ENCODE results near the gene TOX2. TPM values are rescaled to one million over a fixed set of nuclear protein-coding genes. Genes with fewer than 3 reads are reported as not detected.

The TOX2 gene
- total RNA-seq, 3 donors from 2014 or later (not counting 1 experiment from before 2014, with no cell fraction given): 0.93 to 1.8 (median 1.2) TPM

GRCh38 chr20:43976547-43976946 is 61.9 kb downstream of the TOX2 start:
- Mint-ChIP-seq H3K27ac (no peak overlapping the region), H3K9me3 (no peaks in the 10 kb centered on the region)
- WGBS (ENCODE audit: insufficient coverage): 58% methylated on average over 7 of the region's 7 CpGs

GRCh38 chr20:43977252-43977651 is 62.6 kb downstream of the TOX2 start:
- H3K27ac Mint-ChIP-seq: no peak overlapping the region

More at GRCh38 chr20:43976547-43976946, 61.9 kb downstream of the TOX2 start:
- H3K36me3 Mint-ChIP-seq: no peaks in the 10 kb centered on the region
- Histone ChIP-seq H3K4me1 (ENCODE audit: control insufficient read depth, insufficient read depth, low read length) (no peaks in the 10 kb centered on the region), H3K27ac (ENCODE audit: low read length) (no peak overlapping the region), H3K9me3 (ENCODE audit: control insufficient read depth, insufficient read depth, low read length) (no peaks in the 10 kb centered on the region), H3K27me3 (ENCODE audit: control insufficient read depth, insufficient read depth, low read length) (peaks cover 19% of the 10 kb centered on the region), H3K36me3 (ENCODE audit: control insufficient read depth, insufficient read depth, low read length) (no peaks in the 10 kb centered on the region), H3K4me3 (ENCODE audit: low read length) (no peak overlapping the region)
- DNase-seq: no peak
- peaks cover 72 to 74% of the 10 kb centered on the region in 2 donors for H3K27me3 Mint-ChIP-seq (ENCODE audit: low read depth in 2 of 2)
- intact Hi-C loops (cut with micrococcal nuclease): no loop called here
- H3K4me3 Mint-ChIP-seq: no peak overlapping the region
- ATAC-seq: no peak
- TF ChIP-seq CTCF (IDR thresholded peaks at IDR 0.05): no peak
- peaks cover 0 to 3% of the 10 kb centered on the region in 2 donors for H3K4me1 Mint-ChIP-seq

GRCh38 chr20:43977962-43978361 is 63.3 kb downstream of the TOX2 start:
- intact Hi-C loops (cut with micrococcal nuclease): no loop called here
- no peak overlapping the region for H3K27ac ChIP-seq (ENCODE audit: low read length)
- H3K4me1 Mint-ChIP-seq: peaks cover 11 to 17% of the 10 kb centered on the region in 2 donors
- no peaks in the 10 kb centered on the region for H3K9me3 ChIP-seq (ENCODE audit: control insufficient read depth, insufficient read depth, low read length)
- H3K27me3 ChIP-seq (ENCODE audit: control insufficient read depth, insufficient read depth, low read length): peaks cover 25% of the 10 kb centered on the region
- peaks cover 79 to 80% of the 10 kb centered on the region in 2 donors for H3K27me3 Mint-ChIP-seq (ENCODE audit: low read depth in 2 of 2)
- no peak overlapping the region for H3K4me3 Mint-ChIP-seq
- no peak for DNase-seq
- no peak for ATAC-seq
- H3K36me3 ChIP-seq (ENCODE audit: control insufficient read depth, insufficient read depth, low read length): no peaks in the 10 kb centered on the region
- no peak overlapping the region for H3K4me3 ChIP-seq (ENCODE audit: low read length)
- 90% methylated on average over 3 of the region's 3 CpGs for WGBS (ENCODE audit: insufficient coverage)
- H3K9me3 Mint-ChIP-seq: no peaks in the 10 kb centered on the region
- TF ChIP-seq CTCF (IDR thresholded peaks at IDR 0.05): no peak
- H3K36me3 Mint-ChIP-seq: no peaks in the 10 kb centered on the region
- no peak overlapping the region for H3K27ac Mint-ChIP-seq
- H3K4me1 ChIP-seq (ENCODE audit: control insufficient read depth, insufficient read depth, low read length): peaks cover 2% of the 10 kb centered on the region

More at GRCh38 chr20:43977252-43977651, 62.6 kb downstream of the TOX2 start:
- Histone ChIP-seq H3K9me3 (ENCODE audit: control insufficient read depth, insufficient read depth, low read length) (no peaks in the 10 kb centered on the region), H3K4me3 (ENCODE audit: low read length) (no peak overlapping the region), H3K27ac (ENCODE audit: low read length) (no peak overlapping the region), H3K4me1 (ENCODE audit: control insufficient read depth, insufficient read depth, low read length) (no peaks in the 10 kb centered on the region), H3K36me3 (ENCODE audit: control insufficient read depth, insufficient read depth, low read length) (no peaks in the 10 kb centered on the region), H3K27me3 (ENCODE audit: control insufficient read depth, insufficient read depth, low read length) (peaks cover 23% of the 10 kb centered on the region)
- intact Hi-C loops (cut with micrococcal nuclease): no loop called here
- Mint-ChIP-seq H3K4me3 (no peak overlapping the region), H3K9me3 (no peaks in the 10 kb centered on the region), H3K27me3 (ENCODE audit: low read depth in 2 of 2) (peaks cover 77% of the 10 kb centered on the region in 2 donors), H3K4me1 (peaks cover 4 to 10% of the 10 kb centered on the region in 2 donors), H3K36me3 (no peaks in the 10 kb centered on the region)
- no peak for ATAC-seq
- no peak for TF ChIP-seq CTCF (IDR thresholded peaks at IDR 0.05)
- DNase-seq: no peak
- 94% methylated on average over 8 of the region's 8 CpGs for WGBS (ENCODE audit: insufficient coverage)

GRCh38 chr20:43979576-43980105 is 65.0 kb downstream of the TOX2 start:
- Mint-ChIP-seq H3K27ac (no peak overlapping the region), H3K4me1 (peaks cover 22 to 30% of the 10 kb centered on the region in 2 donors), H3K4me3 (no peak overlapping the region), H3K36me3 (no peaks in the 10 kb centered on the region), H3K9me3 (no peaks in the 10 kb centered on the region), H3K27me3 (ENCODE audit: low read depth in 2 of 2) (peaks cover 66 to 71% of the 10 kb centered on the region in 2 donors)
- DNase-seq (no peak), ATAC-seq (no peak)
- no peak for TF ChIP-seq CTCF (IDR thresholded peaks at IDR 0.05)
- H3K27me3 ChIP-seq (ENCODE audit: control insufficient read depth, insufficient read depth, low read length): peaks cover 28% of the 10 kb centered on the region
- H3K4me3 ChIP-seq (ENCODE audit: low read length): no peak overlapping the region
- peaks cover 15% of the 10 kb centered on the region for H3K4me1 ChIP-seq (ENCODE audit: control insufficient read depth, insufficient read depth, low read length)
- intact Hi-C loops (cut with micrococcal nuclease): loop anchor here (5.0 kb wide), 2 partner anchors 38 to 93 kb away; no protein-coding TSS in a partner anchor
- WGBS (ENCODE audit: insufficient coverage): 97% methylated on average over 4 of the region's 4 CpGs
- H3K36me3 ChIP-seq (ENCODE audit: control insufficient read depth, insufficient read depth, low read length): no peaks in the 10 kb centered on the region
- no peak overlapping the region for H3K27ac ChIP-seq (ENCODE audit: low read length)
- no peaks in the 10 kb centered on the region for H3K9me3 ChIP-seq (ENCODE audit: control insufficient read depth, insufficient read depth, low read length)
